Activated CD4-positive, alpha-beta T cell treated with anti-CD3 and anti-CD28 coated beads for 4 hours (primary cell): ENCODE results near the gene FOXI1.
"Not testable (repeated sequence)": the region's sequence is repeated elsewhere in the genome, so short reads cannot be mapped to it uniquely, and the experiment has no call there.

Experiments
- DNase-seq, 2 donors: peaks; one replicate each; pipeline ENCODE4 v3.0.0-alpha.2; 2020

The FOXI1 gene

GRCh38 chr5:170132269-170132975, 26.7 kb downstream of the FOXI1 start:
- no peak for DNase-seq

- no peak for DNase-seq
These were observed 27.3 kb downstream of the FOXI1 start for GRCh38 chr5:170132976-170133448.

GRCh38 chr5:170135796-170136490, 30.2 kb downstream of the FOXI1 start:
- DNase-seq, result no peak

- DNase-seq, result no peak
These were observed 30.8 kb downstream of the FOXI1 start for GRCh38 chr5:170136506-170136905.

- DNase-seq, result no peak
These were observed 32.1 kb downstream of the FOXI1 start for GRCh38 chr5:170137694-170138214.

- no peak for DNase-seq
These were observed 32.6 kb downstream of the FOXI1 start for GRCh38 chr5:170138273-170138672.

DNA sequence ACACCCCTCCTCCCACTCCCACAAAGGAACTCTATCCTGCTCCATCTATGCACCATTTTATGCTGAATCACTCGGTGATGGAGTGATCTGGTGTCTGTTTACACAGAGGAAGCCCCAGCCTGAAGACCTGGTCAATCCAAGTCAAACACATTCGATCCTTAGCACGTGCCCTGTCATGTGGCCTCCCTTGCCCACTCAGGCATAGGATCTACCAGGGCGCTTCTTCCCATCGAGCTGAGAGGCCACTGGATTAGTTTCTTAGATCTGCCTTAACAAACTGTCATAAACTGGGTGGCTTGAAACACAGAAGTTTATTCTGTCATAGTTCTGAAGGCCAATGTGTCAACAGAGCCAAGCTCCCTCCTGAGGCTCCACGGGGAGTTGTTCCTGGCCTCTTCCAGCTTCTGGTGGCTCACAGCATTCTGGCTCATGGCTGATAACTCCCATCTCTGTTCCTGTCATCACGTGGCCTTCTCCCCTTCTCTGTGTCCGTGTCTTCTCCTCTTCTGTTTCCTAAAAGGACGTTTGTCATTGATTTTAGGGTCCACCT, 34.2 kb downstream of the FOXI1 start:
- DNase-seq, result no peak

DNA sequence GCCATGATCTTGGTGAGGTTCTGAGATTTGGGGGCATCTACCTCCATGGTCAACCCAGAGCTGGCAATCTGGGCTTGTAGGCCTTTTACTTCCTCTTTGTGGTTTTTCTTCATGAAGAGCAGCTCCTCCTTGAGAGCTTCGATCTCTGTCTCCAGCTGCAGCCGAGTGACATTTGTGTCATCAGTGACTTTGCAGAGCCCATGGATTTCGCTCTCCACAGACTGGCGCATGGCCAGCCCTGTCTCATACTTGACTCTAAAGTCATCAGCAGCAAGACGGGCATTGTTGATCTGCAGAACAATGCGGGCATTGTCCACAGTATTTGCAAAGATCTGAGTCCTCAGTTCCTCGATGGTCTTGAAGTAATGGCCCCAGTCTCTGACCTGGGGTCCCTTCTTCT, 35.5 kb downstream of the FOXI1 start:
- DNase-seq, result not testable (repeated sequence)

DNA sequence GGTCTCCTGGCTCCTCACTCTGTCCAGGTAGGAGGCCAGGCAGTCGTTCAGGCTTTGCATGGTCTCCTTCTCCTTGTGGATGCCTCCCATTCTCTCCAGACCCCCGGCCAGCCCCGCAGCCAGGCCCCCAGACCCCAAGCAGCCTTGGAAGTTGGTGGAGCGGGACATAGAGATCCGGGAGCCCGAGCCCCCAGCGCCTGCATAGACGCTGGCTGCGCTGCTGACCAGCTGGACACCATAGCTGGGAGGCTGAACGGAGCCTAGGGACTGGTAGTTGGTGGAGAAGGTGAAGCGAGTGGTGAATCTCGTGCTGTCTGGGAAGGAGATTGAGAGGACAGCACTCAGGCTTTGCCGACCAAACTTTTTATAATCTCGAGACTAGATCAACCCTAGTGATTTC, 35.9 kb downstream of the FOXI1 start:
- no peak for DNase-seq

- DNase-seq, result no peak
These were observed 36.5 kb downstream of the FOXI1 start for GRCh38 chr5:170142196-170142595.

GRCh38 chr5:170143091-170143490, 37.4 kb downstream of the FOXI1 start:
- DNase-seq, result no peak

DNA sequence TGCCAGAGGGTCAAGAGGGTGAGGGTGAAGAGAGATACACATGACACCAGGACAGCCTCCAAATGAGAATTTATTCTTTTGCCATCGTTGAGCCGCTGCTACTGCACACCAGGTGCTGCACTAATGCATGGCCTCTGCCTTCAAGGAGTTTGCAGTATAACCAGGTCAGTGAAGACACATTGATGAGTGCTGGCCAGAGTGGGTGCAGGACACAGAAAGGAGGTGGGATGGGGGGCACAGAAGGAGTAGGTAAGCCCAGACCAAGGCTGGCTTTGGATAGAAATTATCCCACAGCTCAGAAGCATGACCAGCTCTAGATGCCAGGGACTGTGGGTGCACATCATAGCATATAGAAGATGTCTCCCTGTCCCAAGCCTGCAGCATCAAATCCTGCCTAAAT, 38.0 kb downstream of the FOXI1 start:
- no peak for DNase-seq

GRCh38 chr5:170144286-170145023, 38.8 kb downstream of the FOXI1 start:
- no peak for DNase-seq

- no peak for DNase-seq
These were observed 39.8 kb downstream of the FOXI1 start for GRCh38 chr5:170145462-170145861.

GRCh38 chr5:170147051-170147752, 41.5 kb downstream of the FOXI1 start:
- DNase-seq, result no peak

GRCh38 chr5:170147753-170148264, 42.1 kb downstream of the FOXI1 start:
- no peak for DNase-seq

DNA sequence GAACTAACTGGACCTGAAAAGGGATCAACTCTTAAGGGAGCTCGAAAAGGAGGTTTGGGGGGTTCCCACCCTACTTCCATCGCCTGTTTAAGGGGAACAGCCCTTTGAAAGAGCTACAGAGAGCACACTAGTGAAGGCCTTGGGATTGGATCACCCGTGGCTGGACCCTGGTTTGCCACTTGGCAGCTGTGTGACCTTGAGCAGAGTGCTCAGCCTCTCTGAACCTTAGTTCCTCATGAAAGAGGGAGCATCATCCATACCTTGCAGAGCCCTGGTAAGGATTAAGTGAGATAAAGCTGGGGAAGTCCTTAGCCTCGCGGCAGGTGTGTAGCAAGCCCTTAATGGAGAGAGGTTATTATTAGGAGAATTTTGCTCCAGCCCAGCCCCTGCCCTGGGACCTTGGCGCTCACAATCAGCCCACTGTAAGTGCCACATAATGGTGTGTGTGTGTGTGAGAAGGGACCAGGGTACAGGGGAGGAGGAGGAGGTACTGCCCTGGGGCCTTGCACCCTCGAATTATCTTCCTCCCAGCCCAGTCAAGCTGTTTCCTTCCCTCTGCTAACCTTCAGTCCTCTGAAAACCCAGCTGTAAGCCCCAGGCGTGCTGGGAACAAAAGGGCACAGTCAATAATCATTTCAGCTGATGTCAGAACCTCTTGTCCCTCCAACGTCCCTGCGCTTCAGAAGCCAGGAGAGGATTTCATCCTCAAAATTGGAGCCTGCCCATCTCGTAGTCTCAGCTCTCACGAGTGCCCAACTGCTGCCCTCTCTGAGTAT, 42.9 kb downstream of the FOXI1 start:
- DNase-seq, result no peak

DNA sequence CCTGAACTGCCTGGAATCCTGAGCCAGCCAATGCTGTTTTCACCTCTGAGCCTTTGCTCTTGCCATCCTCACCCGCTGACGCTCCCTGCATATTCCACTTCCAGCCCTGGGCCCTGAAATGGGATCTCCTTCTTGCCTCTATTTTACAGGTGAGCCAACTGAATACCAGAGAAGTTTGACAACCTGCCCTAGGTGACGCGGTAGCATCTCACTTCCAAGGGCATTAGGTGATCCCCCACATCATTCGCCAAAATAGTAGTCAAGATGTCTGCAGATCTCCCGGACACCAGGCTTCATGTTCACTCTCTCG, 43.5 kb downstream of the FOXI1 start:
- DNase-seq, result no peak

- no peak for DNase-seq
These were observed 45.0 kb downstream of the FOXI1 start for GRCh38 chr5:170150713-170151096.

DNA sequence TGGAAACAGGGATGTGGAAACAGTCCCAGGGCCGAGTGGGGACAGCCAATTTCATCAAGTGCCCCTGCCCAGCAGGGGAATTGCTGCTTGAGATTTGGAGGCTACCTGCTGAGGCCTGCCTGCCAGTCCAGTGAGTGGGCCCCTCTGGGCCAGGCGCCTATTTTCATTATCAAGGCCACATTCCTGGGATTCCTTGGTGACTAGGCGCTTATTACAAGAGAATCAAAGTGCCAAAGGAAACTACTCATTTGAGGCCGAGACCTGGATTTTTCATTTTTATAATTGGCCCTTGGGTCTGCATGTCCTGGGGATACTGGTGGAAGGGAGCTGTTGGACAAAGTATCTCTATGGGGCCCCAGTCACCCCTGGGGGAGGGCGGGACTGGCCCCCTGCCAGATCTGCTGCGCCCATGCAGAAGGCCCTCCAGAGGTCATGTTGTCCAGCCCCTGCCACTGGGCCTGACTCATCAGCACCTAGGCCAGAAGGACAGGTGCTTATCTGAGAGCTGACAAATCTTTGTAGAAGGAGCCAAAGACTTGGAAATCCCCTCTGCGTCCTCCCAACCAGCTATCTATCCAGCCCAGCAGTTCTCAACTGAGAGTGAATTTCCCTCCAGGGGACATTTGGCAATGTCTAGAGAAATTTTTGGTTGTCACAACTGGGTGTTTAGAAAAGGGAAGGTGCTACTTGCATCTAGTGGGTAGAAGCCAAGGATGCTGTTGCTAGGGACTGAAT, 45.6 kb downstream of the FOXI1 start:
- no peak for DNase-seq

GRCh38 chr5:170152767-170153166, 47.1 kb downstream of the FOXI1 start:
- DNase-seq, result no peak
